Epithelial cell of umbilical artery (primary cell): Measurements from ENCODE around the gene SLC2A8. TPM values are rescaled to one million over a fixed set of nuclear protein-coding genes. Genes with fewer than 3 reads are reported as not detected.

Experiments
- total RNA-seq: library from RNA; depleted of rRNA; stranded (reverse); fragments of >200 nt; gene quantifications from 2 replicates; pipeline ENCODE4 v1.2.3, GENCODE V29; 2014

Gene SLC2A8
- 9.4 and 13.1 TPM in 2 replicates for total RNA-seq

GRCh38 chr9:127396808-127397645, at the start of gene SLC2A8:
SLC2A8 (plus strand) TSS chr9:127397169; CDS start chr9:127397231, 62 bp downstream.

GRCh38 chr9:127423934-127424675, 27.1 kb downstream of the SLC2A8 start, which contains the start of gene ZNF79:
ZNF79 (plus strand) TSS chr9:127424382; CDS start chr9:127424788, 406 bp downstream.

GRCh38 chr9:127450830-127451607, 54.0 kb downstream of the SLC2A8 start, which contains the start of the genes LRSAM1 and RPL12:
LRSAM1 (plus strand) TSS chr9:127451510; CDS start chr9:127454528, 3,018 bp downstream.
RPL12 (minus strand) TSS chr9:127451406; CDS start chr9:127451317, 89 bp downstream.

Other genes with a start within 250 kb of the SLC2A8 start
- 2.6 and 5.3 TPM in 2 replicates for gene GARNL3, start 132.4 kb upstream of the SLC2A8 start, total RNA-seq
- 9.1 and 15.3 TPM in 2 replicates for gene ZNF79, start 27.2 kb downstream of the SLC2A8 start, total RNA-seq
- 1,300 and 2,027 TPM in 2 replicates for gene RPL12, start 54.2 kb downstream of the SLC2A8 start, total RNA-seq
- 10.5 and 10.7 TPM in 2 replicates for gene LRSAM1, start 54.3 kb downstream of the SLC2A8 start, total RNA-seq
- 14.9 and 76.7 TPM in 2 replicates for gene STXBP1, start 215.1 kb downstream of the SLC2A8 start, total RNA-seq